CD4-positive, alpha-beta memory T cell (primary cell): ENCODE data around the gene PIK3C3. TPM values are rescaled to one million over a fixed set of nuclear protein-coding genes. Genes with fewer than 3 reads are reported as not detected.

Source experiments
- CTCF ChIA-PET: fragments of 350-600 bp; sonication (Branson Sonifier 250); formaldehyde crosslinking; loops from one replicate; lab custom pipeline; 2021; ENCODE audit warnings: inconsistent platforms; ENCODE audit not compliant: partially characterized antibody; lab: Charles Lee
- POLR2A ChIA-PET: fragments of 350-600 bp; sonication (Branson Sonifier 250); formaldehyde crosslinking; loops from one replicate; lab custom pipeline; 2021; ENCODE audit not compliant: partially characterized antibody; lab: Charles Lee
- DNase-seq, 5 donors: peaks; one replicate each; pipeline versions ENCODE4 v3.0.0 to v3.0.0-alpha.2; 2020 to 2022; ENCODE audit warnings: mixed read lengths in 1 of 5
- H3K27ac ChIP-seq: one replicate; pipeline ENCODE4 v1.7.0; 2013; ENCODE audit warnings: low read depth, low read length
- H3K27me3 ChIP-seq: 2 replicates; pipeline ENCODE4 v1.7.0; 2013; ENCODE audit warnings: mild to moderate bottlenecking, low read length, moderate library complexity; ENCODE audit not compliant: insufficient read depth
- H3K36me3 ChIP-seq: 2 replicates; pipeline ENCODE4 v1.7.0; 2013; ENCODE audit warnings: mild to moderate bottlenecking, low read length, moderate library complexity; ENCODE audit not compliant: insufficient read depth
- H3K4me1 ChIP-seq: 2 replicates; pipeline ENCODE4 v1.7.0; 2013; ENCODE audit warnings: mild to moderate bottlenecking, low read length, moderate library complexity; ENCODE audit not compliant: insufficient read depth
- H3K4me3 ChIP-seq, 2 donors: one replicate each; pipeline ENCODE4 v1.7.0; 2013; ENCODE audit warnings: low read length in 2 of 2, mild to moderate bottlenecking in 1 of 2
- H3K9me3 ChIP-seq, 2 donors: one replicate each; pipeline ENCODE4 v1.7.0; 2013; ENCODE audit warnings: low read length in 2 of 2, control low read depth in 1 of 2; ENCODE audit not compliant: control insufficient read depth in 1 of 2
- H3K27ac Mint-ChIP-seq, 7 donors: one replicate each; pipeline ENCODE4 v1.8.0; 2020 to 2021; ENCODE audit warnings: mixed read lengths in 7 of 7, mild to moderate bottlenecking in 6 of 7, inconsistent platforms in 3 of 7, moderate library complexity in 3 of 7
- H3K27me3 Mint-ChIP-seq, 2 donors: one replicate each; pipeline ENCODE4 v1.8.0; 2020 to 2021; ENCODE audit warnings: mixed read lengths in 2 of 2
- H3K36me3 Mint-ChIP-seq, 2 donors: one replicate each; pipeline ENCODE4 v1.8.0; 2020 to 2021; ENCODE audit warnings: mixed read lengths in 2 of 2, inconsistent platforms in 1 of 2, mild to moderate bottlenecking in 1 of 2
- H3K4me1 Mint-ChIP-seq, 4 donors: one replicate each; pipeline ENCODE4 v1.8.0; 2020 to 2021; ENCODE audit warnings: mixed read lengths in 4 of 4, mild to moderate bottlenecking in 1 of 4
- H3K4me3 Mint-ChIP-seq, 8 donors: one replicate each; pipeline ENCODE4 v1.8.0; 2020 to 2021; ENCODE audit warnings: mixed read lengths in 8 of 8, mild to moderate bottlenecking in 7 of 8, moderate library complexity in 6 of 8, inconsistent platforms in 3 of 8
- H3K9me3 Mint-ChIP-seq, 8 donors: one replicate each; pipeline ENCODE4 v1.8.0; 2020 to 2021; ENCODE audit warnings: mixed read lengths in 8 of 8, mild to moderate bottlenecking in 5 of 8, inconsistent platforms in 3 of 8, moderate library complexity in 1 of 8
- intact Hi-C: fragments of 100-400 bp; cut with micrococcal nuclease; formaldehyde crosslinking; loops from one replicate; pipeline ENCODE4 v1.15.1; 2023
- polyA plus RNA-seq, 2 donors: library from polyadenylated mRNA; unstranded; fragments of 300-500 nt; fragmentation: Illumina TruSeq; gene quantifications; one replicate each; pipeline ENCODE4 v1.2.3, GENCODE V29; 2021
- total RNA-seq, 2 experiments: library from RNA; stranded (reverse); gene quantifications; one replicate each; pipeline ENCODE4 v1.2.3, GENCODE V29; 2021

Gene PIK3C3
- total and polyA plus RNA-seq, 4 experiments from 2014 or later = 31.0 to 78.0 (median 54.8) TPM

GRCh38 chr18:42080340-42080739 lies 125.3 kb downstream of the PIK3C3 start:
- no peaks in the 10 kb centered on the region for H3K9me3 Mint-ChIP-seq
- Histone ChIP-seq H3K4me3 (no peak overlapping the region), H3K4me1 (no peaks in the 10 kb centered on the region), H3K9me3 (no peaks in the 10 kb centered on the region), H3K27me3 (no peaks in the 10 kb centered on the region), H3K27ac (no peak overlapping the region), H3K36me3 (peaks cover 12% of the 10 kb centered on the region)
- intact Hi-C loops = no loop called here
- peaks cover 63 to 67% of the 10 kb centered on the region in 2 donors for H3K36me3 Mint-ChIP-seq
- H3K4me3 Mint-ChIP-seq = no peak overlapping the region
- peak overlapping the region in 1 of 7 donors; percentile 42 for H3K27ac Mint-ChIP-seq
- no peaks in the 10 kb centered on the region for H3K27me3 Mint-ChIP-seq
- ChIA-PET CTCF (interaction anchor here (1.4 to 2.9 kb wide), 2 partner anchors 27 to 34 kb away, joined by 3 to 11 read pairs; no protein-coding TSS in a partner anchor), POLR2A (no interaction called here)
- H3K4me1 Mint-ChIP-seq = peaks cover 0 to 3% (median 2%) of the 10 kb centered on the region in 4 donors
- no peak for DNase-seq

GRCh38 chr18:42082415-42083234 lies 127.6 kb downstream of the PIK3C3 start:
- no peak overlapping the region for H3K4me3 ChIP-seq
- CTCF ChIA-PET = interaction anchor here (0.5 to 1.2 kb wide), 3 partner anchors 11 to 32 kb away, joined by 3 read pairs; no protein-coding TSS in a partner anchor
- Mint-ChIP-seq H3K36me3 (peaks cover 63 to 68% of the 10 kb centered on the region in 2 donors), H3K4me1 (peaks cover 0 to 3% (median 2%) of the 10 kb centered on the region in 4 donors), H3K4me3 (no peak overlapping the region), H3K9me3 (peaks cover 0 to 2% (median 0%) of the 10 kb centered on the region in 8 donors), H3K27ac (peak overlapping the region in 1 of 7 donors; percentile 1), H3K27me3 (no peaks in the 10 kb centered on the region)
- H3K36me3 ChIP-seq = peaks cover 9% of the 10 kb centered on the region
- POLR2A ChIA-PET = no interaction called here
- DNase-seq = no peak
- no peak overlapping the region for H3K27ac ChIP-seq
- no peaks in the 10 kb centered on the region for H3K27me3 ChIP-seq
- intact Hi-C loops = no loop called here
- no peaks in the 10 kb centered on the region for H3K9me3 ChIP-seq
- H3K4me1 ChIP-seq = no peaks in the 10 kb centered on the region

GRCh38 chr18:42086288-42086687 lies 131.3 kb downstream of the PIK3C3 start:
- peaks cover 8% of the 10 kb centered on the region for H3K36me3 ChIP-seq
- Mint-ChIP-seq H3K4me3 (no peak overlapping the region), H3K36me3 (peaks cover 37 to 46% of the 10 kb centered on the region in 2 donors), H3K9me3 (peaks cover 0 to 2% (median 0%) of the 10 kb centered on the region in 8 donors), H3K27ac (peak overlapping the region in 1 of 7 donors; percentile 8), H3K27me3 (no peaks in the 10 kb centered on the region), H3K4me1 (peaks cover 0 to 2% (median 0%) of the 10 kb centered on the region in 4 donors)
- H3K27me3 ChIP-seq = no peaks in the 10 kb centered on the region
- H3K9me3 ChIP-seq = no peaks in the 10 kb centered on the region
- H3K4me1 ChIP-seq = no peaks in the 10 kb centered on the region
- no peak for DNase-seq
- POLR2A ChIA-PET = no interaction called here
- intact Hi-C loops = no loop called here
- H3K4me3 ChIP-seq = no peak overlapping the region
- no peak overlapping the region for H3K27ac ChIP-seq
- CTCF ChIA-PET = no interaction called here

GRCh38 chr18:42087235-42087634 lies 132.2 kb downstream of the PIK3C3 start:
- peaks cover 29 to 37% of the 10 kb centered on the region in 2 donors for H3K36me3 Mint-ChIP-seq
- no peaks in the 10 kb centered on the region for H3K27me3 Mint-ChIP-seq
- peaks cover 0 to 2% (median 0%) of the 10 kb centered on the region in 8 donors for H3K9me3 Mint-ChIP-seq
- peaks cover 0 to 2% (median 0%) of the 10 kb centered on the region in 4 donors for H3K4me1 Mint-ChIP-seq
- H3K4me3 Mint-ChIP-seq = no peak overlapping the region
- Histone ChIP-seq H3K9me3 (no peaks in the 10 kb centered on the region), H3K36me3 (peaks cover 8% of the 10 kb centered on the region), H3K4me3 (no peak overlapping the region), H3K27ac (no peak overlapping the region), H3K27me3 (no peaks in the 10 kb centered on the region), H3K4me1 (no peaks in the 10 kb centered on the region)
- ChIA-PET CTCF (no interaction called here), POLR2A (no interaction called here)
- intact Hi-C loops = no loop called here
- no peak for DNase-seq
- H3K27ac Mint-ChIP-seq = no peak overlapping the region

GRCh38 chr18:42087876-42088275 lies 132.8 kb downstream of the PIK3C3 start:
- H3K4me3 ChIP-seq = no peak overlapping the region
- no peaks in the 10 kb centered on the region for H3K27me3 ChIP-seq
- H3K27ac ChIP-seq = no peak overlapping the region
- Mint-ChIP-seq H3K4me1 (no peaks in the 10 kb centered on the region), H3K27ac (no peak overlapping the region), H3K9me3 (peaks cover 0 to 2% (median 0%) of the 10 kb centered on the region in 8 donors), H3K36me3 (peaks cover 22 to 31% of the 10 kb centered on the region in 2 donors), H3K27me3 (no peaks in the 10 kb centered on the region), H3K4me3 (peak overlapping the region in 1 of 8 donors; percentile 45)
- H3K36me3 ChIP-seq = peaks cover 4% of the 10 kb centered on the region
- intact Hi-C loops = no loop called here
- DNase-seq = no peak
- no peaks in the 10 kb centered on the region for H3K9me3 ChIP-seq
- ChIA-PET CTCF (no interaction called here), POLR2A (no interaction called here)
- no peaks in the 10 kb centered on the region for H3K4me1 ChIP-seq

GRCh38 chr18:42092848-42093247 lies 137.8 kb downstream of the PIK3C3 start:
- H3K4me3 ChIP-seq = no peak overlapping the region
- Mint-ChIP-seq H3K27ac (no peak overlapping the region), H3K36me3 (peaks cover 0 to 3% of the 10 kb centered on the region in 2 donors), H3K4me3 (no peak overlapping the region), H3K9me3 (peaks cover 0 to 3% (median 0%) of the 10 kb centered on the region in 8 donors), H3K27me3 (no peaks in the 10 kb centered on the region), H3K4me1 (no peaks in the 10 kb centered on the region)
- intact Hi-C loops = no loop called here
- H3K27ac ChIP-seq = no peak overlapping the region
- CTCF ChIA-PET = interaction anchor here (0.6 kb wide), 1 partner anchor 64 kb away, joined by 4 read pairs; no protein-coding TSS in a partner anchor
- no peaks in the 10 kb centered on the region for H3K27me3 ChIP-seq
- no peaks in the 10 kb centered on the region for H3K4me1 ChIP-seq
- no peaks in the 10 kb centered on the region for H3K9me3 ChIP-seq
- DNase-seq = no peak
- POLR2A ChIA-PET = no interaction called here
- H3K36me3 ChIP-seq = no peaks in the 10 kb centered on the region

- peaks cover 0 to 3% of the 10 kb centered on the region in 2 donors for H3K36me3 Mint-ChIP-seq
- no peaks in the 10 kb centered on the region for H3K27me3 Mint-ChIP-seq
Observed at GRCh38 chr18:42094875-42095274, 139.8 kb downstream of the PIK3C3 start.

More at GRCh38 chr18:42094875-42095274, 139.8 kb downstream of the PIK3C3 start:
- no peak overlapping the region for H3K27ac Mint-ChIP-seq
- intact Hi-C loops = no loop called here
- H3K36me3 ChIP-seq = no peaks in the 10 kb centered on the region
- CTCF ChIA-PET = no interaction called here
- H3K4me1 Mint-ChIP-seq = no peaks in the 10 kb centered on the region
- H3K4me3 Mint-ChIP-seq = no peak overlapping the region
- H3K4me1 ChIP-seq = no peaks in the 10 kb centered on the region
- no peaks in the 10 kb centered on the region for H3K27me3 ChIP-seq
- no peak for DNase-seq
- H3K27ac ChIP-seq = no peak overlapping the region
- no peak overlapping the region for H3K4me3 ChIP-seq
- POLR2A ChIA-PET = no interaction called here
- H3K9me3 ChIP-seq = no peaks in the 10 kb centered on the region
- peaks cover 0 to 1% (median 0%) of the 10 kb centered on the region in 8 donors for H3K9me3 Mint-ChIP-seq
